ELR (cell line): ENCODE measurements around the gene ZNF579.
"Not testable (repeated sequence)": the region's sequence is repeated elsewhere in the genome, so short reads cannot be mapped to it uniquely, and the experiment has no call there.

ENCODE experiments used
- DNase-seq: peaks from one replicate; pipeline ENCODE4 v3.0.0-alpha.2; 2015; ENCODE audit warnings: low read depth

The ZNF579 gene

GRCh38 chr19:55593096-55593772 lies 12.6 kb upstream of the ZNF579 start:
- DNase-seq: no peak

- DNase-seq: no peak
Observed at GRCh38 chr19:55592391-55593090, 11.9 kb upstream of the ZNF579 start.

GRCh38 chr19:55591555-55591954 lies 10.9 kb upstream of the ZNF579 start:
- DNase-seq: no peak

GRCh38 chr19:55590617-55591016 lies 10.0 kb upstream of the ZNF579 start:
- peak; percentile 49 for DNase-seq

- DNase-seq: no peak
Observed at GRCh38 chr19:55590109-55590508, 9.5 kb upstream of the ZNF579 start.

- DNase-seq: no peak
Observed at GRCh38 chr19:55588738-55589137, 8.1 kb upstream of the ZNF579 start.

GRCh38 chr19:55586976-55587668 lies 6.5 kb upstream of the ZNF579 start:
- DNase-seq: peak; percentile 88

- DNase-seq: peak; percentile 55
Observed at GRCh38 chr19:55585658-55586339, 5.2 kb upstream of the ZNF579 start.

- no peak for DNase-seq
Observed at GRCh38 chr19:55584871-55585270, 4.2 kb upstream of the ZNF579 start.

- DNase-seq: not testable (repeated sequence)
Observed at GRCh38 chr19:55583897-55584296, 3.2 kb upstream of the ZNF579 start.

GRCh38 chr19:55582284-55582683 lies 1.6 kb upstream of the ZNF579 start:
- DNase-seq: not testable (repeated sequence)

- DNase-seq: peak; percentile 15
Observed at GRCh38 chr19:55581823-55582223, 1.2 kb upstream of the ZNF579 start.

- DNase-seq: peak; percentile 34
Observed at GRCh38 chr19:55581145-55581822, 636 bp upstream of the ZNF579 start.

- DNase-seq: peak; percentile 27
Observed at GRCh38 chr19:55579766-55580621, 654 bp downstream of the ZNF579 start.

GRCh38 chr19:55578761-55579747 lies 1.6 kb downstream of the ZNF579 start:
- DNase-seq: no peak

GRCh38 chr19:55578031-55578760 lies 2.5 kb downstream of the ZNF579 start:
- no peak for DNase-seq

- DNase-seq: no peak
Observed at GRCh38 chr19:55576746-55577145, 3.9 kb downstream of the ZNF579 start.

- not testable (repeated sequence) for DNase-seq
Observed at GRCh38 chr19:55573929-55574328, 6.7 kb downstream of the ZNF579 start.

GRCh38 chr19:55569477-55569876 lies 11.2 kb downstream of the ZNF579 start:
- DNase-seq: not testable (repeated sequence)
